Epithelial cell of proximal tubule (primary cell): Measurements from ENCODE around the gene RAG1. TPM values are rescaled to one million over a fixed set of nuclear protein-coding genes. Genes with fewer than 3 reads are reported as not detected.

ENCODE experiments used
- DNase-seq: peaks from one replicate; pipeline ENCODE4 v3.0.0-alpha.2; 2011; ENCODE audit warnings: low read depth
- H3K4me3 ChIP-seq: 2 replicates; pipeline ENCODE4 v1.5.1; 2011; ENCODE audit warnings: low read depth, mild to moderate bottlenecking, low read length
- CTCF ChIP-seq: conservative IDR thresholded peaks from 2 replicates; pipeline ENCODE4 v1.5.1; 2012; ENCODE audit warnings: low read depth, mild to moderate bottlenecking, low read length
- total RNA-seq: library from RNA; depleted of rRNA; stranded (reverse); fragments of >200 nt; gene quantifications from 2 replicates; pipeline ENCODE4 v1.2.3, GENCODE V29; 2015

The RAG1 gene
- total RNA-seq, 1 donor from 2014 or later, result 2.0 TPM

GRCh38 chr11:36588099-36588498, 20.3 kb downstream of the RAG1 start:
- TF ChIP-seq CTCF, result no peak
- no peak for DNase-seq
- H3K4me3 ChIP-seq, result no peak overlapping the region

- TF ChIP-seq CTCF, result no peak
- no peak for DNase-seq
- H3K4me3 ChIP-seq, result no peak overlapping the region
Observed at GRCh38 chr11:36590513-36590912, 22.7 kb downstream of the RAG1 start.

GRCh38 chr11:36591433-36591832, 23.6 kb downstream of the RAG1 start:
- TF ChIP-seq CTCF, result no peak
- DNase-seq, result no peak

GRCh38 chr11:36594316-36594989, 26.6 kb downstream of the RAG1 start, which contains the start of gene IFTAP:
IFTAP (plus strand) TSS chr11:36594502; CDS start chr11:36610104, 15,602 bp downstream.
- DNase-seq, result peak; percentile 87
- H3K4me3 ChIP-seq, result peak within 1 kb of the TSS; percentile 77
- no peak for TF ChIP-seq CTCF

More at GRCh38 chr11:36591433-36591832, 23.6 kb downstream of the RAG1 start:
- no peak overlapping the region for H3K4me3 ChIP-seq

- no peak for TF ChIP-seq CTCF
- DNase-seq, result no peak
- no peak overlapping the region for H3K4me3 ChIP-seq
Observed at GRCh38 chr11:36596880-36597279, 29.1 kb downstream of the RAG1 start.

GRCh38 chr11:36598051-36598450, 30.2 kb downstream of the RAG1 start, which contains the start of gene RAG2:
RAG2 (minus strand) TSS chr11:36598236; CDS start chr11:36594168, 4,068 bp downstream.
- H3K4me3 ChIP-seq, result no peak within 1 kb of the TSS
- no peak for DNase-seq
- TF ChIP-seq CTCF, result no peak

- TF ChIP-seq CTCF, result no peak
- H3K4me3 ChIP-seq, result no peak overlapping the region
- DNase-seq, result no peak
Observed at GRCh38 chr11:36600180-36600579, 32.4 kb downstream of the RAG1 start.
